Medulla oblongata (tissue), 1 donor: ENCODE measurements around the gene VPS54.

Experiments
- DNase-seq: peaks from one replicate; pipeline ENCODE4 v3.0.0-alpha.2; 2015; ENCODE audit errors: extremely low spot score

Gene VPS54

GRCh38 chr2:63903003-63903402, 116.2 kb downstream of the VPS54 start:
- DNase-seq = no peak

- no peak for DNase-seq
These were observed 117.1 kb downstream of the VPS54 start for GRCh38 chr2:63902149-63902548.

- DNase-seq = no peak
These were observed 119.6 kb downstream of the VPS54 start for GRCh38 chr2:63899639-63900038.

- DNase-seq = no peak
These were observed 120.4 kb downstream of the VPS54 start for GRCh38 chr2:63898839-63899238.

GRCh38 chr2:63894167-63894566, 125.1 kb downstream of the VPS54 start:
- no peak for DNase-seq

GRCh38 chr2:63893163-63893562, 126.1 kb downstream of the VPS54 start:
- no peak for DNase-seq

GRCh38 chr2:63891488-63892030, 127.7 kb downstream of the VPS54 start:
- peak; percentile 64 for DNase-seq

- no peak for DNase-seq
These were observed 128.6 kb downstream of the VPS54 start for GRCh38 chr2:63890678-63891077.

- peak; percentile 77 for DNase-seq
These were observed 130.5 kb downstream of the VPS54 start for GRCh38 chr2:63888490-63889402.

GRCh38 chr2:63888053-63888452, 131.2 kb downstream of the VPS54 start:
- no peak for DNase-seq

- DNase-seq = no peak
These were observed 132.8 kb downstream of the VPS54 start for GRCh38 chr2:63886445-63886844.

- DNase-seq = no peak
These were observed 136.7 kb downstream of the VPS54 start for GRCh38 chr2:63882395-63883105.

GRCh38 chr2:63881205-63881604, 138.0 kb downstream of the VPS54 start:
- DNase-seq = no peak

GRCh38 chr2:63880625-63881024, 138.6 kb downstream of the VPS54 start:
- no peak for DNase-seq

- DNase-seq = no peak
These were observed 139.3 kb downstream of the VPS54 start for GRCh38 chr2:63879876-63880433.

- DNase-seq = no peak
These were observed 140.7 kb downstream of the VPS54 start for GRCh38 chr2:63878486-63878885.

- DNase-seq = no peak
These were observed 142.9 kb downstream of the VPS54 start for GRCh38 chr2:63876311-63876710.

- DNase-seq = peak; percentile 26
These were observed 143.5 kb downstream of the VPS54 start for GRCh38 chr2:63875559-63876245.

GRCh38 chr2:63875131-63875527, 144.1 kb downstream of the VPS54 start:
- DNase-seq = no peak

- no peak for DNase-seq
These were observed 144.8 kb downstream of the VPS54 start for GRCh38 chr2:63874204-63875130.
